Measurements from ENCODE around the gene FAM120A.

Gene FAM120A

GRCh38 chr9:93596399-93596798, 144.9 kb downstream of the FAM120A start:
- intact Hi-C loops (cut with DNase I): no loop called here
- peak in 4 of 42 donors; percentile 3 to 26 (median 12) for DNase-seq

- intact Hi-C loops (cut with DNase I): no loop called here
- peak in 9 of 42 donors; percentile 2 to 30 (median 8) for DNase-seq
Observed at GRCh38 chr9:93597142-93597706, 145.7 kb downstream of the FAM120A start.

- peak in 10 of 42 donors; percentile 5 to 33 (median 13) for DNase-seq
- intact Hi-C loops (cut with DNase I): no loop called here
Observed at GRCh38 chr9:93597871-93598646, 146.6 kb downstream of the FAM120A start.

- DNase-seq: peak in 5 of 42 donors; percentile 3 to 32 (median 7)
- intact Hi-C loops (cut with DNase I): no loop called here
Observed at GRCh38 chr9:93598647-93599241, 147.3 kb downstream of the FAM120A start.

GRCh38 chr9:93599571-93600403, 148.3 kb downstream of the FAM120A start:
- intact Hi-C loops (cut with DNase I): no loop called here
- peak in 7 of 42 donors; percentile 8 to 29 (median 14) for DNase-seq

- intact Hi-C loops (cut with DNase I): no loop called here
- DNase-seq: peak in 3 of 42 donors; percentile 18 to 36 (median 23)
Observed at GRCh38 chr9:93600504-93600903, 149.0 kb downstream of the FAM120A start.

- intact Hi-C loops (cut with DNase I): no loop called here
- DNase-seq: peak in 3 of 42 donors; percentile 20 to 36 (median 25)
Observed at GRCh38 chr9:93601063-93601462, 149.6 kb downstream of the FAM120A start.

- peak in 3 of 42 donors; percentile 10 to 22 (median 16) for DNase-seq
- intact Hi-C loops (cut with DNase I): no loop called here
Observed at GRCh38 chr9:93601666-93602065, 150.2 kb downstream of the FAM120A start.

GRCh38 chr9:93603011-93603410, 151.5 kb downstream of the FAM120A start:
- DNase-seq: peak in 1 of 42 donors; percentile 40
- intact Hi-C loops (cut with DNase I): no loop called here

- peak in 4 of 42 donors; percentile 7 to 37 (median 20) for DNase-seq
- intact Hi-C loops (cut with DNase I): no loop called here
Observed at GRCh38 chr9:93603906-93604326, 152.4 kb downstream of the FAM120A start.

GRCh38 chr9:93606187-93606586, 154.7 kb downstream of the FAM120A start:
- DNase-seq: peak in 1 of 42 donors; percentile 6
- intact Hi-C loops (cut with DNase I): no loop called here

GRCh38 chr9:93610206-93610605, 158.7 kb downstream of the FAM120A start:
- intact Hi-C loops (cut with DNase I): no loop called here
- DNase-seq: no peak

- intact Hi-C loops (cut with DNase I): no loop called here
Observed at GRCh38 chr9:93612052-93612795, 160.7 kb downstream of the FAM120A start.

GRCh38 chr9:93612796-93613154, 161.3 kb downstream of the FAM120A start:
- intact Hi-C loops (cut with DNase I): no loop called here
- peak in 5 of 42 donors; percentile 1 to 35 (median 22) for DNase-seq

More at GRCh38 chr9:93612052-93612795, 160.7 kb downstream of the FAM120A start:
- no peak for DNase-seq

- peak in 2 of 42 donors; percentile 1 to 9 for DNase-seq
- intact Hi-C loops (cut with DNase I): no loop called here
Observed at GRCh38 chr9:93613174-93613573, 161.7 kb downstream of the FAM120A start.

GRCh38 chr9:93613791-93614190, 162.3 kb downstream of the FAM120A start:
- peak in 4 of 42 donors; percentile 2 to 19 (median 6) for DNase-seq
- intact Hi-C loops (cut with DNase I): no loop called here

GRCh38 chr9:93614830-93615468, 163.5 kb downstream of the FAM120A start:
- peak in 1 of 42 donors; percentile 7 for DNase-seq
- intact Hi-C loops (cut with DNase I): no loop called here
